Mesothelial cell of epicardium (in vitro differentiated cells): Measurements from ENCODE around the gene PTPN22. TPM values are rescaled to one million over a fixed set of nuclear protein-coding genes. Genes with fewer than 3 reads are reported as not detected.
"Not testable (repeated sequence)": the region's sequence is repeated elsewhere in the genome, so short reads cannot be mapped to it uniquely, and the experiment has no call there.

Experiments
- DNase-seq, 2 experiments: peaks; one replicate each; pipeline ENCODE4 v3.0.0; 2021; ENCODE audit warnings: low spot score in 2 of 2; ENCODE audit not compliant: unreplicated experiment in 2 of 2
- H3K27ac Mint-ChIP-seq: 2 replicates; pipeline ENCODE4 v1.8.0; 2021; ENCODE audit warnings: mixed read lengths
- H3K27me3 Mint-ChIP-seq: 2 replicates; pipeline ENCODE4 v1.8.0; 2021; ENCODE audit warnings: low read depth, mixed read lengths
- H3K36me3 Mint-ChIP-seq: 2 replicates; pipeline ENCODE4 v1.8.0; 2021; ENCODE audit warnings: mixed read lengths
- H3K4me1 Mint-ChIP-seq: 2 replicates; pipeline ENCODE4 v1.8.0; 2021; ENCODE audit warnings: mixed read lengths
- H3K4me3 Mint-ChIP-seq: 2 replicates; pipeline ENCODE4 v1.8.0; 2021; ENCODE audit warnings: mild to moderate bottlenecking, moderate library complexity, mixed read lengths
- H3K9me3 Mint-ChIP-seq: 2 replicates; pipeline ENCODE4 v1.8.0; 2021; ENCODE audit warnings: mixed read lengths
- CTCF ChIP-seq: fragments of 200-600 bp; sonication (generic); IDR thresholded peaks from one replicate; pipeline ENCODE4 v1.5.0; 2021; ENCODE audit warnings: antibody characterized with exemption; ENCODE audit not compliant: unreplicated experiment
- total RNA-seq: library from RNA; stranded (reverse); gene quantifications from 3 replicates; pipeline ENCODE4 v1.2.1, GENCODE V29; 2021

Gene PTPN22
- total RNA-seq, 1 donor from 2014 or later = not detected

- H3K4me3 Mint-ChIP-seq = no peak overlapping the region
- no peaks in the 10 kb centered on the region for H3K9me3 Mint-ChIP-seq
- no peak for TF ChIP-seq CTCF
- no peak for DNase-seq
- peaks cover 2% of the 10 kb centered on the region for H3K4me1 Mint-ChIP-seq
- H3K27me3 Mint-ChIP-seq = no peaks in the 10 kb centered on the region
- no peak overlapping the region for H3K27ac Mint-ChIP-seq
- no peaks in the 10 kb centered on the region for H3K36me3 Mint-ChIP-seq
Observed at GRCh38 chr1:113856401-113856790, 15.1 kb downstream of the PTPN22 start.

GRCh38 chr1:113855630-113856400 is 15.7 kb downstream of the PTPN22 start:
- H3K27ac Mint-ChIP-seq = no peak overlapping the region

GRCh38 chr1:113854234-113854633 is 17.3 kb downstream of the PTPN22 start:
- DNase-seq = no peak
- H3K27me3 Mint-ChIP-seq = no peaks in the 10 kb centered on the region
- no peaks in the 10 kb centered on the region for H3K4me1 Mint-ChIP-seq
- H3K4me3 Mint-ChIP-seq = no peak overlapping the region
- no peak overlapping the region for H3K27ac Mint-ChIP-seq
- TF ChIP-seq CTCF = no peak
- H3K36me3 Mint-ChIP-seq = no peaks in the 10 kb centered on the region
- H3K9me3 Mint-ChIP-seq = no peaks in the 10 kb centered on the region

More at GRCh38 chr1:113855630-113856400, 15.7 kb downstream of the PTPN22 start:
- TF ChIP-seq CTCF = no peak
- Mint-ChIP-seq H3K27me3 (no peaks in the 10 kb centered on the region), H3K4me1 (peaks cover 2% of the 10 kb centered on the region), H3K9me3 (no peaks in the 10 kb centered on the region), H3K4me3 (no peak overlapping the region), H3K36me3 (no peaks in the 10 kb centered on the region)
- no peak for DNase-seq

GRCh38 chr1:113852694-113853093 is 18.8 kb downstream of the PTPN22 start:
- not testable (repeated sequence) for H3K4me3 Mint-ChIP-seq, H3K36me3 Mint-ChIP-seq, H3K27me3 Mint-ChIP-seq

GRCh38 chr1:113850127-113850796 is 21.2 kb downstream of the PTPN22 start:
- H3K27ac Mint-ChIP-seq = no peak overlapping the region
- H3K27me3 Mint-ChIP-seq = no peaks in the 10 kb centered on the region
- no peak overlapping the region for H3K4me3 Mint-ChIP-seq
- no peak for DNase-seq
- peaks cover 20% of the 10 kb centered on the region for H3K9me3 Mint-ChIP-seq
- H3K36me3 Mint-ChIP-seq = no peaks in the 10 kb centered on the region
- H3K4me1 Mint-ChIP-seq = no peaks in the 10 kb centered on the region
- no peak for TF ChIP-seq CTCF

More at GRCh38 chr1:113852694-113853093, 18.8 kb downstream of the PTPN22 start:
- H3K4me1 Mint-ChIP-seq, H3K9me3 Mint-ChIP-seq, H3K27ac Mint-ChIP-seq, DNase-seq: not testable (repeated sequence)

GRCh38 chr1:113849072-113849471 is 22.4 kb downstream of the PTPN22 start:
- no peak overlapping the region for H3K4me3 Mint-ChIP-seq
- no peaks in the 10 kb centered on the region for H3K27me3 Mint-ChIP-seq
- H3K4me1 Mint-ChIP-seq = no peaks in the 10 kb centered on the region
- no peak for DNase-seq
- H3K36me3 Mint-ChIP-seq = no peaks in the 10 kb centered on the region
- H3K9me3 Mint-ChIP-seq = peaks cover 20% of the 10 kb centered on the region
- no peak for TF ChIP-seq CTCF
- no peak overlapping the region for H3K27ac Mint-ChIP-seq
